ENCODE data around the gene PCSK4.

DNA sequence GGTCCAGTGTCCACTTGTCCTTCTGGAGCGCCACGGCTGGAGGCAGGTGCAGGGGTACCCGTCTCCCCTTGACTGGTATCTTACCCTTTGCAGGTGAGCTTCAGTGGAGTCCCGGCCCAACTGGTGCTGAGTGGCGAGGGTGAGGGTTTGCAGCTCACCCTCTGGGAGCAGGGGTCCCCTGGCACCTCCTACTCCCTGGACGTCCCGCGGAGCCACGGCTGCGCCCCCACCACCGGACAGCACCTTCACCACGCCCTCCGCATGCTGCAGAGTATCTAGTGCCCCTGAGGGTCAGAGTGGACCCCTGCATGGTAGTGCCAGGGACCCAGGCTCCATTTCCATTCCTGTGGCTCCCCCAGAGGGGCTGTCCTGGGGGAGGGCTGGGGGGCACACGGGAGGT, 44.8 kb upstream of the PCSK4 start:
- TF ChIP-seq TCF7L2 (IDR thresholded peaks at IDR 0.05; ENCODE audit: borderline replicate concordance, low read depth, low read length) (no peak), YY1 (tag by site-specific recombination; IDR thresholded peaks at IDR 0.05) (no peak), ZNF776 (tag by site-specific recombination; IDR thresholded peaks at IDR 0.05; ENCODE audit: borderline replicate concordance) (no peak), ZNF292 (tag by site-specific recombination; IDR thresholded peaks at IDR 0.05; ENCODE audit: borderline replicate concordance, low read depth) (no peak), WT1 (tag by site-specific recombination; IDR thresholded peaks at IDR 0.05) (no peak)
- TF ChIP-seq, protein P1, sequence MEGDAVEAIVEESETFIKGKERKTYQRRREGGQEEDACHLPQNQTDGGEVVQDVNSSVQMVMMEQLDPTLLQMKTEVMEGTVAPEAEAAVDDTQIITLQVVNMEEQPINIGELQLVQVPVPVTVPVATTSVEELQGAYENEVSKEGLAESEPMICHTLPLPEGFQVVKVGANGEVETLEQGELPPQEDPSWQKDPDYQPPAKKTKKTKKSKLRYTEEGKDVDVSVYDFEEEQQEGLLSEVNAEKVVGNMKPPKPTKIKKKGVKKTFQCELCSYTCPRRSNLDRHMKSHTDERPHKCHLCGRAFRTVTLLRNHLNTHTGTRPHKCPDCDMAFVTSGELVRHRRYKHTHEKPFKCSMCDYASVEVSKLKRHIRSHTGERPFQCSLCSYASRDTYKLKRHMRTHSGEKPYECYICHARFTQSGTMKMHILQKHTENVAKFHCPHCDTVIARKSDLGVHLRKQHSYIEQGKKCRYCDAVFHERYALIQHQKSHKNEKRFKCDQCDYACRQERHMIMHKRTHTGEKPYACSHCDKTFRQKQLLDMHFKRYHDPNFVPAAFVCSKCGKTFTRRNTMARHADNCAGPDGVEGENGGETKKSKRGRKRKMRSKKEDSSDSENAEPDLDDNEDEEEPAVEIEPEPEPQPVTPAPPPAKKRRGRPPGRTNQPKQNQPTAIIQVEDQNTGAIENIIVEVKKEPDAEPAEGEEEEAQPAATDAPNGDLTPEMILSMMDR (tag by site-specific recombination; IDR thresholded peaks at IDR 0.05): no peak
- TF ChIP-seq, protein P2, sequence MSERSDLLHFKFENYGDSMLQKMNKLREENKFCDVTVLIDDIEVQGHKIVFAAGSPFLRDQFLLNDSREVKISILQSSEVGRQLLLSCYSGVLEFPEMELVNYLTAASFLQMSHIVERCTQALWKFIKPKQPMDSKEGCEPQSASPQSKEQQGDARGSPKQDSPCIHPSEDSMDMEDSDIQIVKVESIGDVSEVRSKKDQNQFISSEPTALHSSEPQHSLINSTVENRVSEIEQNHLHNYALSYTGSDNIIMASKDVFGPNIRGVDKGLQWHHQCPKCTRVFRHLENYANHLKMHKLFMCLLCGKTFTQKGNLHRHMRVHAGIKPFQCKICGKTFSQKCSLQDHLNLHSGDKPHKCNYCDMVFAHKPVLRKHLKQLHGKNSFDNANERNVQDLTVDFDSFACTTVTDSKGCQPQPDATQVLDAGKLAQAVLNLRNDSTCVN (tag by site-specific recombination; optimal IDR thresholded peaks at IDR 0.05): no peak

Data from HEK293 (cell line).